ENCODE measurements around the gene CCDC141. TPM values are rescaled to one million over a fixed set of nuclear protein-coding genes. Genes with fewer than 3 reads are reported as not detected.

Gene CCDC141
- total and polyA plus RNA-seq, 7 donors: under 0.01 to 8.6 (median 3.8) TPM; not detected in 1

- no peak overlapping the region for H3K27ac ChIP-seq
- intact Hi-C loops (cut with DNase I): no loop called here
- TF ChIP-seq EP300 (IDR thresholded peaks at IDR 0.05) (no peak), POLR2A (IDR thresholded peaks at IDR 0.05) (no peak), POLR2AphosphoS5 (IDR thresholded peaks at IDR 0.05) (no peak)
- TF ChIP-seq, protein P1, sequence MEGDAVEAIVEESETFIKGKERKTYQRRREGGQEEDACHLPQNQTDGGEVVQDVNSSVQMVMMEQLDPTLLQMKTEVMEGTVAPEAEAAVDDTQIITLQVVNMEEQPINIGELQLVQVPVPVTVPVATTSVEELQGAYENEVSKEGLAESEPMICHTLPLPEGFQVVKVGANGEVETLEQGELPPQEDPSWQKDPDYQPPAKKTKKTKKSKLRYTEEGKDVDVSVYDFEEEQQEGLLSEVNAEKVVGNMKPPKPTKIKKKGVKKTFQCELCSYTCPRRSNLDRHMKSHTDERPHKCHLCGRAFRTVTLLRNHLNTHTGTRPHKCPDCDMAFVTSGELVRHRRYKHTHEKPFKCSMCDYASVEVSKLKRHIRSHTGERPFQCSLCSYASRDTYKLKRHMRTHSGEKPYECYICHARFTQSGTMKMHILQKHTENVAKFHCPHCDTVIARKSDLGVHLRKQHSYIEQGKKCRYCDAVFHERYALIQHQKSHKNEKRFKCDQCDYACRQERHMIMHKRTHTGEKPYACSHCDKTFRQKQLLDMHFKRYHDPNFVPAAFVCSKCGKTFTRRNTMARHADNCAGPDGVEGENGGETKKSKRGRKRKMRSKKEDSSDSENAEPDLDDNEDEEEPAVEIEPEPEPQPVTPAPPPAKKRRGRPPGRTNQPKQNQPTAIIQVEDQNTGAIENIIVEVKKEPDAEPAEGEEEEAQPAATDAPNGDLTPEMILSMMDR (IDR thresholded peaks at IDR 0.05): no peak
- H3K4me1 ChIP-seq: no peaks in the 10 kb centered on the region
- H3K27me3 ChIP-seq: no peaks in the 10 kb centered on the region
- H3K9me3 ChIP-seq: no peaks in the 10 kb centered on the region
- no peak for DNase-seq
- 71 to 74% methylated on average over 3 of the region's 3 CpGs for WGBS, 2 donors
- no peak overlapping the region for H3K4me3 ChIP-seq
- H3K36me3 ChIP-seq: no peaks in the 10 kb centered on the region
Observed at GRCh38 chr2:179071810-179072355, 21.9 kb upstream of the CCDC141 start.

- no peaks in the 10 kb centered on the region for H3K36me3 ChIP-seq
- intact Hi-C loops (cut with DNase I): no loop called here
- no peaks in the 10 kb centered on the region for H3K4me1 ChIP-seq
- DNase-seq: no peak
- WGBS, 2 donors: 87 to 90% methylated on average over 2 of the region's 2 CpGs
- H3K4me3 ChIP-seq: no peak overlapping the region
- no peak overlapping the region for H3K27ac ChIP-seq
- TF ChIP-seq POLR2AphosphoS5 (IDR thresholded peaks at IDR 0.05) (no peak), EP300 (IDR thresholded peaks at IDR 0.05) (no peak), POLR2A (IDR thresholded peaks at IDR 0.05) (no peak)
- no peaks in the 10 kb centered on the region for H3K27me3 ChIP-seq
- no peaks in the 10 kb centered on the region for H3K9me3 ChIP-seq
Observed at GRCh38 chr2:179070895-179071294, 21.0 kb upstream of the CCDC141 start.

- Histone ChIP-seq H3K4me3 (no peak overlapping the region), H3K36me3 (no peaks in the 10 kb centered on the region), H3K4me1 (no peaks in the 10 kb centered on the region), H3K9me3 (no peaks in the 10 kb centered on the region), H3K27me3 (no peaks in the 10 kb centered on the region), H3K27ac (no peak overlapping the region)
- TF ChIP-seq EP300 (IDR thresholded peaks at IDR 0.05) (no peak), POLR2A (IDR thresholded peaks at IDR 0.05) (no peak), POLR2AphosphoS5 (IDR thresholded peaks at IDR 0.05) (no peak)
- TF ChIP-seq, protein P1 (IDR thresholded peaks at IDR 0.05): no peak
- DNase-seq: no peak
- intact Hi-C loops (cut with DNase I): no loop called here
- 61 to 88% methylated on average over 1 of the region's 1 CpG for WGBS, 2 donors
Observed at GRCh38 chr2:179069685-179070084, 19.7 kb upstream of the CCDC141 start.

GRCh38 chr2:179068991-179069643, 19.2 kb upstream of the CCDC141 start:
- Histone ChIP-seq H3K27me3 (no peaks in the 10 kb centered on the region), H3K4me3 (no peak overlapping the region), H3K27ac (no peak overlapping the region), H3K36me3 (no peaks in the 10 kb centered on the region), H3K9me3 (no peaks in the 10 kb centered on the region), H3K4me1 (no peaks in the 10 kb centered on the region)
- TF ChIP-seq EP300 (IDR thresholded peaks at IDR 0.05) (no peak), POLR2A (IDR thresholded peaks at IDR 0.05) (no peak), POLR2AphosphoS5 (IDR thresholded peaks at IDR 0.05) (no peak)
- TF ChIP-seq, protein P1 (IDR thresholded peaks at IDR 0.05): no peak
- 56 to 84% methylated on average over 2 of the region's 2 CpGs for WGBS, 2 donors
- DNase-seq: no peak
- intact Hi-C loops (cut with DNase I): no loop called here

DNA sequence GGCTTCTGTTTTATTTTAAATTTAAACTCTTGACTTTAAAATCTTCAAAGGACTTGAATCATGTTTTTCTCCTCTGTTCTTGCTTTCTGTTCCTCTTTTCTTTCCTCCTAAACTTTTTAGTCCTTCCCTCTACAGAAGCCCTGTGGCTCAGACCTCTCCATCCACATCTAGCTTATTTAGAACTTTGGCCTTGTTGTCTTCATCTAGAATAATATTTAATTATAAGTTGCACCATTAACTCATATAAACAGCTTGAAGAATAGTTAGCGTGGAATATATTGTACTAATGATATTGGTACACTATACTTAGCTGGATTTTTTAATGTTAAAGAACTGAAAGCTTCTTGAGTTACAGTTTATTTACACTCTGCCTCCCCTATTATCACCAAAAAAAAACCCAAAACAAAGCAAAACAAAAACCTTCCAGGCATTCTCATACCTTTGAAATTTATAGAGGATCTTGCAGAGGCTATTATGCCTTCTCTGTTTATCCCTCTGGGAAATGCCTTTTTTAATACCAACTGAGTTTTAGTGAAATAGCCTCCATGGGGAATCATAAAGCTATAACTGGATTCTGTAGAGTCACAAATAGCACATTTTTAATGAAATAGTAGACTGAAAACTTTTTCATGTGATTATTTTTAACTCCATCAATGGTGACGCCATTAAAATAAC, 9.2 kb upstream of the CCDC141 start:
- TF ChIP-seq POLR2A (IDR thresholded peaks at IDR 0.05) (no peak), POLR2AphosphoS5 (IDR thresholded peaks at IDR 0.05) (no peak), EP300 (IDR thresholded peaks at IDR 0.05) (no peak)
- TF ChIP-seq, protein P1 (IDR thresholded peaks at IDR 0.05): no peak
- peaks cover 0 to 7% (median 0%) of the 10 kb centered on the region in 4 donors for H3K4me1 ChIP-seq
- intact Hi-C loops (cut with DNase I): no loop called here
- no peak for DNase-seq
- 85 to 94% methylated on average over 2 of the region's 2 CpGs for WGBS, 2 donors
- peak overlapping the region in 1 of 4 donors; percentile 17 for H3K27ac ChIP-seq
- H3K36me3 ChIP-seq: no peaks in the 10 kb centered on the region
- no peaks in the 10 kb centered on the region for H3K9me3 ChIP-seq
- no peak overlapping the region for H3K4me3 ChIP-seq
- no peaks in the 10 kb centered on the region for H3K27me3 ChIP-seq
